ENCODE results near the gene KCNAB1.

The KCNAB1 gene

DNA sequence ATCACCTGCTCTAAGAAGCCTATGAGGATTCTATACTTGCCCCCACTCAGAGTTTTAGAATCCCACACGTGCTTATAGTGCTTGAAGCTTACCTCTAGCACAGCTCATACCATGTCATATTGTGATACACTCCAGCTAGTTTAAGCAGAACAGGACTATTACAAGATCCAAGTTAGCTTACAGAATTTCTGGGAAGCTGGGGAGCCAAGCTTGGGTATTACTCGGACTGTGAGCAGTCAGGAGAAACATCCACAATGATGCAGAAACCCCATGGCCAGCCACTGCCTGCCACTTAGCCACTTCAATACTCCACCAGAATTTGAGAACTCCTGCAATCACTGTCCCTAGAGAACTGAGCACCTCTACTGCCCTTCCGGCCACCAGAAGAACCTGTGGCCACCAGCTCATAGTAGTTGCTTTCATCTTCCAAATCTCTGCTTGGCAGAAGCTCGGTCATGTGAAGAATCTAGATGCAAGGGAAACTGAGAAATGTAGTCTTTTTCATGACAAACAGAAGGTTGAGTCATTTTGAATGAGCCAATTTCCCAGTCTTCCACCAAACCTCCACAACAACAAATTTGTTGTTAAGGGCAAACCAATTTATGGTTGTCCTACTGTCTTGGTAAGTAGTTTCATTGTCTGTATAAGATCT is 462.3 kb downstream of the KCNAB1 start:
- DNase-seq (ENCODE audit: low read depth) = no peak

DNA sequence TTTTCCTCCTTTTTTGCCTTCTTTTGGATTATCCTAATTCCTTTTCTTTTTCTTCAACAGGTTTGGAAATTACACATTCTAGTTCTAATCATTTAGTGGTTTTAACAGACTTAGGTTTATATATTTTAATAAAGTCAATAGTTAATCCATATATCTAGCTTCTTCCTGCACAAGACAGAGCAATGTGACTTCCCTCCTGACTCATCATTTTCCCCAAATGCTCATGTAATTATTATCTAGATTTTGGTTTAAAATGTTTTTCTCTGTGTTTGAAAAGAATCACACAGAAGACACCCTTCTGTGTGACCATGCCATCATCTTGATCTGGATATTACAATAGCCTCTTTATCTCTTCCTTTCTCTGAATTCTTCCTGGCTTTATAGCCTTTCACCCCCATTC is 463.1 kb downstream of the KCNAB1 start:
- TF ChIP-seq, protein P1, sequence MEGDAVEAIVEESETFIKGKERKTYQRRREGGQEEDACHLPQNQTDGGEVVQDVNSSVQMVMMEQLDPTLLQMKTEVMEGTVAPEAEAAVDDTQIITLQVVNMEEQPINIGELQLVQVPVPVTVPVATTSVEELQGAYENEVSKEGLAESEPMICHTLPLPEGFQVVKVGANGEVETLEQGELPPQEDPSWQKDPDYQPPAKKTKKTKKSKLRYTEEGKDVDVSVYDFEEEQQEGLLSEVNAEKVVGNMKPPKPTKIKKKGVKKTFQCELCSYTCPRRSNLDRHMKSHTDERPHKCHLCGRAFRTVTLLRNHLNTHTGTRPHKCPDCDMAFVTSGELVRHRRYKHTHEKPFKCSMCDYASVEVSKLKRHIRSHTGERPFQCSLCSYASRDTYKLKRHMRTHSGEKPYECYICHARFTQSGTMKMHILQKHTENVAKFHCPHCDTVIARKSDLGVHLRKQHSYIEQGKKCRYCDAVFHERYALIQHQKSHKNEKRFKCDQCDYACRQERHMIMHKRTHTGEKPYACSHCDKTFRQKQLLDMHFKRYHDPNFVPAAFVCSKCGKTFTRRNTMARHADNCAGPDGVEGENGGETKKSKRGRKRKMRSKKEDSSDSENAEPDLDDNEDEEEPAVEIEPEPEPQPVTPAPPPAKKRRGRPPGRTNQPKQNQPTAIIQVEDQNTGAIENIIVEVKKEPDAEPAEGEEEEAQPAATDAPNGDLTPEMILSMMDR (IDR thresholded peaks at IDR 0.05; ENCODE audit: insufficient read depth, low read depth, low read length, missing control alignments) = no peak
- DNase-seq (ENCODE audit: low read depth) = no peak
- H3K4me3 ChIP-seq (ENCODE audit: low read length) = no peak overlapping the region

More for the DNA sequence above, 462.3 kb downstream of the KCNAB1 start:
- TF ChIP-seq, protein P1 (IDR thresholded peaks at IDR 0.05; ENCODE audit: insufficient read depth, low read depth, low read length, missing control alignments) = no peak
- no peak overlapping the region for H3K4me3 ChIP-seq (ENCODE audit: low read length)

DNA sequence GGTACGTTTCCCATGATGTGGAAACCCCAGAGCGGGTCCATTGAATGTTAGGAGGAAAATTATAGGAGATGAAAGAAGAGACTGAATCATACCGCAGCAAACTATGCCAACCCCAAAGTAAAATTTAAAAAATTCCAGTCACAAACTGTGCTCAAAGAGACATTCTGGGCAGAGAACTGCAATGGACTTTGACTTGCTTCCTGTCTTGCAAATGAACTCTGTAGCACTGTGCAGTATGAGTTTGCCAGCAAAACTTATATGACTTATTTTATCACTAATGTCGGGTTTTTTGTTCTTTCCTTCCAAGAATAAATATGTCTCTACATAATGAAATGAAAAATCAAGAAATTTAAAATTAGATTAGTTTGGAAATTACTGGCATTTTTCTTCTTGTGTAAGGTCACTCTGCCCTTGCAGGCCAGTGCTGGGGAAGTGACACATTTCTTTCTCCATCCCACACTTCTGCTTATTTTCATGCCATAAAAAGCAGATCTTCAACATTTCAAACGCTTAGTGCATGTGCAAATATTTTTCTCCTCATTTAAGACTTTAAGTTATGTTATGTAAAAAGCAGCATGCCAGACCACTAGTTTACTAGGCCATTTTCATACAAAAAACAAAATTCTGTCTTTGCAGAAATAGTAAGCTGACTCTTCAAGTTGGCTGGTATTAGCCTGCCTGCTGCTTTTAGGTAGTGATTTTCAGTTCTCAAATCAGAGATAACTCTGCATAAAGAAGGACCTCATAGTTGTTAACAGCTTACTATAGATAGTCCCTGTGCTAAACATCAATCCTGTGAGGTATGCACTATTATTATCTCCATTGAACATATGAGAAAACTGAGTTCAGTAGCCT is 466.8 kb downstream of the KCNAB1 start:
- TF ChIP-seq, protein P1 (IDR thresholded peaks at IDR 0.05; ENCODE audit: insufficient read depth, low read depth, low read length, missing control alignments) = no peak
- no peak for DNase-seq (ENCODE audit: low read depth)
- H3K4me3 ChIP-seq (ENCODE audit: low read length) = no peak overlapping the region

DNA sequence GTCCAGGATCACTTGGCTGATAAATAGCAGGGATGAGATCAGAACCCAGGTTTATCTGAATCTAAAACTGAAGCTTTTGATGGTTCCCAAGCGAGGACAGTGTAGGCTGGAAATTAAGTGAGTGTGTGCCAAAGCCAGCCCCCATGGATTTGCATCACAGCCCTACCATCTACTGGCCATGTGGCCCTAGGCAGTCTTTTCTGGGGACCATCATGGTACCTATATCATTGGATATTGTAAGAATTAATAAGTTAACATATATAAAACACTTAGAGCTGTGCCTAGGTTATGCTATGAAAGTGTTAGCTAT is 467.3 kb downstream of the KCNAB1 start:
- no peak for DNase-seq (ENCODE audit: low read depth)
- H3K4me3 ChIP-seq (ENCODE audit: low read length) = no peak overlapping the region
- TF ChIP-seq, protein P1 (IDR thresholded peaks at IDR 0.05; ENCODE audit: insufficient read depth, low read depth, low read length, missing control alignments) = no peak
